Mononuclear cell (primary cell): ENCODE measurements around the gene TTLL4. TPM values are rescaled to one million over a fixed set of nuclear protein-coding genes. Genes with fewer than 3 reads are reported as not detected.
"Not testable (repeated sequence)": the region's sequence is repeated elsewhere in the genome, so short reads cannot be mapped to it uniquely, and the experiment has no call there.

ENCODE experiments used
- H3K27me3 ChIP-seq: 2 replicates; pipeline ENCODE4 v1.6.0; 2011; ENCODE audit warnings: low read length, control low read depth; ENCODE audit not compliant: insufficient read depth
- H3K4me1 ChIP-seq: 2 replicates; pipeline ENCODE4 v1.5.1; 2011; ENCODE audit warnings: mild to moderate bottlenecking, low read length, control low read depth; ENCODE audit not compliant: insufficient read depth
- H3K4me3 ChIP-seq: 2 replicates; pipeline ENCODE4 v1.5.1; 2011; ENCODE audit warnings: mild to moderate bottlenecking, low read length, moderate library complexity
- H3K9me3 ChIP-seq: 2 replicates; pipeline ENCODE4 v1.5.1; 2011; ENCODE audit warnings: low read depth, mild to moderate bottlenecking, control low read depth, low read length
- total RNA-seq: library from RNA; depleted of rRNA; stranded (reverse); fragments of >200 nt; gene quantifications from one replicate; pipeline ENCODE4 v1.2.3, GENCODE V29; 2012

The TTLL4 gene
- total RNA-seq, 1 donor, result 10.4 TPM

GRCh38 chr2:218748741-218749441 is 38.3 kb downstream of the TTLL4 start:
- Histone ChIP-seq H3K4me1 (peaks cover 41% of the 10 kb centered on the region), H3K4me3 (no peak overlapping the region), H3K27me3 (no peaks in the 10 kb centered on the region), H3K9me3 (no peaks in the 10 kb centered on the region)

DNA sequence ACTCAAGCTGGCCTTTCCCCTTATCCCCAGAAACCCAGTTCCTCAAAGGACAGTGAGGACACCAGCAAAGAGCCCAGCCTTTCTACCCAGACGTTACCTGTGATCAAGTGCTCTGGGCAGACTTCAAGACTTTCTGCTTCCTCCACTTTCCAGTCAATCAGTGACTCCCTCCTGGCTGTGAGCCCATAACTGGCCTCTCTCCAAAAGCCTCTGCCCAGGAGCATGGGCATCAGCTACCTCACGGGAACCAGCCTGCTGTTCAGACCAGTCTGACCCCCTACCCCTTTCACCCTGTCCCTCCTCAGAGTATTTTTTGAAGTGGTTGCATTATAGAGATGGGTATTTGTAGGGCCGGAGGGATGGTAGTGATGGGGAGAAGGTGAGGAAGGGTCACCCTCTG is 43.6 kb downstream of the TTLL4 start:
- Histone ChIP-seq H3K4me3 (no peak overlapping the region), H3K4me1 (peaks cover 11% of the 10 kb centered on the region), H3K9me3 (no peaks in the 10 kb centered on the region), H3K27me3 (no peaks in the 10 kb centered on the region)

DNA sequence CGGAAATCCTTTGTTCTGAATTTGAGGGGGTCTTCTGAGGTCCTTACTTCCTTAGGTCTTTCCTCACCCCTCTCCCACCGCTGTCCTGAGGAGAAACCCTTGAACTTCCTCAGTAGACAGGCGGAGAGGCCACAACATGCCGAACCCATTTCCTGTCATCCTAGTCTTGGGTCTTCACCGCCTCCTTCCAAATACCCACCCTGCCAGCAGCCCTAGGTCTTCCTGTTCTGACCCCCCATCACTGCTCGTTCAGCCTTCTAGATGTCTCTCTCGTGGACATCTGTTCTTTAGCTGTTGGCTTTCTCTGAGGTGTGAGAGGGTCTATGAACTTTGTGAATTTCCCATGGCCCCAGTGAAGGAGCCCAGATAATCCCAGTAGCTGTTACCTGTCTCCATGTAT is 44.1 kb downstream of the TTLL4 start:
- Histone ChIP-seq H3K4me3 (no peak overlapping the region), H3K9me3 (no peaks in the 10 kb centered on the region), H3K4me1 (peaks cover 10% of the 10 kb centered on the region), H3K27me3 (no peaks in the 10 kb centered on the region)

GRCh38 chr2:218755198-218755566 is 44.5 kb downstream of the TTLL4 start:
- peaks cover 10% of the 10 kb centered on the region for H3K4me1 ChIP-seq
- no peaks in the 10 kb centered on the region for H3K27me3 ChIP-seq

DNA sequence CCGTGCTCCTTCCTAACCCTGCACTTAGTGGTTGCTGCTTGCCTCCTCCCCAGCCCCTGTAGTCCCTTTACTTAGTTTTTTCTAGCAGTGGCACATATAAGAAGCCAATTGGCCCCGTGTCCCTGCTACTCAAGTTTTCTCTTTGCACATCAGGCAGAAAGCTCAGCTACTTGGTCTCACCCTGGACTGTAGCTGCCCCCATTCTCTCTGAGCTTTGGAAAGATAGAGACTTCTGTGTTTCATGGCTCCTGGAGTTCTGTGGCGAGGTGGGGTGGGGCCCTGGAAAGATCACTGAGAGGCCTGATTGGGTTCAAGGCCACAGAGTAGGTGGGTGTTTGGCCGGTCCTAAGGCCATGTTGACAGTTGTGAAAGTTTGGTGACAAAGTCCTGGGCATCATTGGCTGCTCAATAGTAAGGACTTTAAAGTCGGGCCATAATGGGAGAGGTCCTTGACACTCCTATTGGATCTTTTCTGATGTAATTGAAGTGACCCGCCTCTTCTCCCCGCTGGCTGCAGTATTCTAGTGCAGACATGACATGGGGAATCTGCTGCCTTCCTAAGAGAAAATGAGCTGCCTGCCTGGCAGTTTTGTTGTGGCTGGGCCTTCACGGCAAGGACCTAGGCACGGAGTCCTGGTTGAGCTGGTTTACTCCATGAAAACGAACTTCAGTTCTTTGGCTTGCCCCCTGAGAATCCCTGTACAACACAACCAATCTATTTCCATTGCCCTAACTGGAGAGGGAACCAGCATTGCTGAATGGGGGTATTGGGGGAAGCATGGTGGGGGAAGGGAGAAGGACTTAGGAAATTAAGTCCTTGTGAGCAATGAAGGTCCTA is 45.2 kb downstream of the TTLL4 start:
- no peak overlapping the region for H3K4me3 ChIP-seq
- peaks cover 10% of the 10 kb centered on the region for H3K4me1 ChIP-seq
- no peaks in the 10 kb centered on the region for H3K27me3 ChIP-seq
- no peaks in the 10 kb centered on the region for H3K9me3 ChIP-seq

More at GRCh38 chr2:218755198-218755566, 44.5 kb downstream of the TTLL4 start:
- no peaks in the 10 kb centered on the region for H3K9me3 ChIP-seq
- H3K4me3 ChIP-seq, result no peak overlapping the region

DNA sequence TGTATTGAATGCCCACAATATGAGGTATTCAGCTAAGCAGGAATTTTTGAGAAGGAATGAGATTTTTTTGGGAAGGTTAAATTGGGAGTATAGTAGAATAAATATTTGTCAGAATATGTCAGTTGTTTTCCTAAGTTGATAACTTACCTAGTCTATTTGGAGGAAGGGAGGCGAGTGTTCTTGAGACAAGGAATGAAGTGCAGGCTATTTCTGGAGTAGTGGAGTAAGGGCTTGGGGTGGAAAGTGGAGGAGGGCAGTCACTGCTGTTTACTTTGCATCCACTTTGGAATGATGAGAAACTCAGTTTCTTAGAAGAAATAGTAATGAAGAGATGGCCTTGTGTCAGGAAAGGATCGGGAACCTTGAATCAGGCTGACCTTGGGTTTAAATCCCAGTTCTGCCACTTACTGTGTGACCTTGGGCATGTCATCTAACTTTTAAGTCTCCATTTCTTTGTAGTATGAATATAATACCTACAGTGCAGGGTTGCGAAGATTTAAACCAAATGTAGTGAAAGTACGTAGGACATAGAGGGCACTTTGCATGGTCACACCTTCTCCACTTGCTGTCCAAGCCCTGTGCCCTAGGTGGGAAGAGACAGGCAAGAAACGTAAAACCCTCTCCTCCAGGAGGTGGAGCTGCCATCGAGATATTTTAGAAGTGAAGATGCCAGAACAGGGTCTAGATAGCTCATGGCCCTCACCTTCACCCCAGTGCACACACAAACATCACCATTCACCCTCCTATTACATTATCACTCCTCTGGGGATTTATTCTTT is 46.2 kb downstream of the TTLL4 start:
- H3K4me1 ChIP-seq, result peaks cover 10% of the 10 kb centered on the region
- no peaks in the 10 kb centered on the region for H3K9me3 ChIP-seq
- no peak overlapping the region for H3K4me3 ChIP-seq
- no peaks in the 10 kb centered on the region for H3K27me3 ChIP-seq

- peaks cover 6% of the 10 kb centered on the region for H3K4me1 ChIP-seq
- H3K27me3 ChIP-seq, result no peaks in the 10 kb centered on the region
- no peak overlapping the region for H3K4me3 ChIP-seq
- H3K9me3 ChIP-seq, result no peaks in the 10 kb centered on the region
Measured at GRCh38 chr2:218761795-218762194, 51.2 kb downstream of the TTLL4 start.

DNA sequence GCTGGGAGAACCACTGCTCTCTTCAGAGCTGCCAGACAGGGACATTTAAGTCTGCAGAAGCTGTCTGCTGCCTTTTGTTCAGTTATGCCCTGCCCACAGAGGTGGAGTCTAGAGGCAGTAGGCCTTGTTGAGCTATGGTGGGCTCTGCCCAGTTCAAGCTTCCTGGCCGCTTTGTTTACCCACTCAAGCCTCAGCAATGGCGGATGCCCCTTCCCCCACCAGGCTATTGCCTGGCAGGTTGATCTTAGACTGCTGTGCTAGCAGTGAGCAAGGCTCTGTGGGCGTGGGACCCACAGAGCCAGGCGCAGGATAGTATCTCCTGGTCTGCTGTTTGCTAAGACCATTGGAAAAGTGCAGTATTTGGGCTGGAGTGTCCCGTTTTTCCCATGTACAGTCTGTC is 62.1 kb downstream of the TTLL4 start:
- H3K4me1 ChIP-seq, H3K4me3 ChIP-seq, H3K27me3 ChIP-seq, H3K9me3 ChIP-seq: not testable (repeated sequence)

DNA sequence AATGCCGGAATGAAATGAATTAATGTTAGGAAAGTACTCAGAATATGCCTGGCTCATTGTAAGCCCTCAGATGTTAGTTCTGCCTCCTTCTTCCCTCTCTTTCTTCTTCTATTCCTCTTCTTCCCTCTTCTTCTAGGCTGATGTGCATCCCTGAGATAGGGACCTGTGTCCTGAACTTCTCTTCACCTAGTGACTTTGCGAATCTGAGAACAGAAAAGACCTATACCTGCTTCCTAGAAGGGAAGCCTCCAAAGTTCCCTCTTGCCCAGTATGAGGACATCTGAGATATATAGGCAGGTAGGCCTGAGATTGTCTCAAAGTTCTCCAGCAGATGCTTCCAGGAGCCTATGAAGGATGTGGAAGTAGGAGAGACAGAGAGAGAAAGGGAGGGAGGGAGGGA is 63.2 kb downstream of the TTLL4 start:
- H3K9me3 ChIP-seq, result no peaks in the 10 kb centered on the region
- peaks cover 10% of the 10 kb centered on the region for H3K4me1 ChIP-seq
- H3K27me3 ChIP-seq, result no peaks in the 10 kb centered on the region
- H3K4me3 ChIP-seq, result no peak overlapping the region

- Histone ChIP-seq H3K9me3 (no peaks in the 10 kb centered on the region), H3K4me3 (no peak overlapping the region), H3K27me3 (peaks cover 13% of the 10 kb centered on the region), H3K4me1 (peaks cover 16% of the 10 kb centered on the region)
Measured at GRCh38 chr2:218776488-218776887, 65.9 kb downstream of the TTLL4 start.

- peaks cover 19% of the 10 kb centered on the region for H3K4me1 ChIP-seq
- no peak overlapping the region for H3K4me3 ChIP-seq
- no peaks in the 10 kb centered on the region for H3K9me3 ChIP-seq
Measured at GRCh38 chr2:218777276-218777990, 66.8 kb downstream of the TTLL4 start.

GRCh38 chr2:218780046-218780445 is 69.4 kb downstream of the TTLL4 start:
- Histone ChIP-seq H3K4me1 (peaks cover 29% of the 10 kb centered on the region), H3K27me3 (peaks cover 35% of the 10 kb centered on the region), H3K9me3 (no peaks in the 10 kb centered on the region), H3K4me3 (no peak overlapping the region)

More at GRCh38 chr2:218777276-218777990, 66.8 kb downstream of the TTLL4 start:
- H3K27me3 ChIP-seq, result peaks cover 22% of the 10 kb centered on the region

- H3K4me1 ChIP-seq, result peaks cover 26% of the 10 kb centered on the region
- peaks cover 41% of the 10 kb centered on the region for H3K27me3 ChIP-seq
- H3K4me3 ChIP-seq, result peak overlapping the region; percentile 47
- no peaks in the 10 kb centered on the region for H3K9me3 ChIP-seq
Measured at GRCh38 chr2:218780851-218781690, 70.4 kb downstream of the TTLL4 start.
